ENCODE results near the gene MCM6.

The MCM6 gene

GRCh38 chr2:135863233-135863632 lies 13.0 kb downstream of the MCM6 start:
- DNase-seq (ENCODE audit: low read depth) = no peak

DNA sequence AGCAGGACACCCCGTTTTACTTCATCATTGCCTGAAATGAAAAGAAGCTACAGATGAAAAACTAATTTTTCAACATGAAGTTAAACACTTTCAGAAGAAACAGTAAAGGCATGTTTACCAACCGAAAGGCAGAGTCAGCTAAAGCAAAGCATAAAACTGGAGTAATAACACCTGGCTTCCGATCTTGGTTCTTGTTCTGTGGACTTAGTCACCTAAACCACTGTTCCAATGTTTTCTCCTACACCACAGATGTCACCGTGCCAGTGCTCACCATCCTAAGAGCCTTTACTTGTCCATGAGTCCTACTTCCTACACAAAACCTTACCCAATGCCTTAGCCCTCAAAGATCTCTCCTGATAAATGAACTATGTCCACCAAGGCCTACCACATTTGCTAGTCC lies 13.5 kb downstream of the MCM6 start:
- DNase-seq (ENCODE audit: low read depth) = no peak

GRCh38 chr2:135853401-135853800 lies 22.8 kb downstream of the MCM6 start:
- DNase-seq (ENCODE audit: low read depth) = no peak

DNA sequence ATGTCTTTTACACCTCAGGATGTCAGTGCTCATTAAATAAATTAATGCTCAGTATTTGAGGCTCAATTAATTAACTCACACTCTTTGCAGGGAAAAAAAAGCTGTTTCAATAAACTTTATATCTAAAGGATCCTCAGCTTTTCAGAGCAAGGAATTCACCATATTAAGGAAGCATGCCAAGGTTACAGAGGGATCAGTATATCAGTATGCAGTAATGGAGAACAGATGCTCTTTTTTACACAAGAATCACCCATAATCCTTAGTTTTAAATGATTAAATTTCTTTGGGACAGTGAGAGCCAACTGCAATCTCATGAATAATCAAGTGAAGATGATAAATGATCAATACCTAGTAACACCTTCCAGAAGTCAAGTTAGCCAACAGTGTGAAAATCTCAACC lies 24.4 kb downstream of the MCM6 start:
- DNase-seq (ENCODE audit: low read depth) = no peak

GRCh38 chr2:135850892-135851668 lies 25.2 kb downstream of the MCM6 start:
- DNase-seq (ENCODE audit: low read depth) = no peak

GRCh38 chr2:135849087-135849486 lies 27.2 kb downstream of the MCM6 start:
- no peak for DNase-seq (ENCODE audit: low read depth)

DNA sequence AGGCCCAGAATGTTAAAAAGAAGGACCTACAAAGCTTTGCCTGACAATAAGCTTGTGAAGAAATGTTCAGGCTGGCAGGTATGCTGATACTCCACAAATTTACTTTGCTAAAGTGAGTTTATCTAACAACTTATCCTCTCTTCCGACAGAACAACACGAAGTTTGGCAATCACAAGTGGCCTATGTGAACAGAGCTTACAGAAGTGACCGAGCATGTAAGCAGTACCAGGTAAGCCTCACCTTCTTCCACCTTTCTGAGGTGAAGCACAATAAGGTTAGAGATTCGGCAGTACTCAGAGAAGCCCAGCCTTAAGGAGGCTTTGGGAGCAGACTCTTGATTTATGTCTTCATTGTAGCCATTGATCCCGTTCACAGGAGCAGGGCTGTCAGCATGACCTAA lies 30.2 kb downstream of the MCM6 start:
- DNase-seq (ENCODE audit: low read depth) = no peak

- no peak for DNase-seq (ENCODE audit: low read depth)
Measured at GRCh38 chr2:135845257-135845656, 31.0 kb downstream of the MCM6 start.

- no peak for DNase-seq (ENCODE audit: low read depth)
Measured at GRCh38 chr2:135844301-135844895, 31.8 kb downstream of the MCM6 start.

DNA sequence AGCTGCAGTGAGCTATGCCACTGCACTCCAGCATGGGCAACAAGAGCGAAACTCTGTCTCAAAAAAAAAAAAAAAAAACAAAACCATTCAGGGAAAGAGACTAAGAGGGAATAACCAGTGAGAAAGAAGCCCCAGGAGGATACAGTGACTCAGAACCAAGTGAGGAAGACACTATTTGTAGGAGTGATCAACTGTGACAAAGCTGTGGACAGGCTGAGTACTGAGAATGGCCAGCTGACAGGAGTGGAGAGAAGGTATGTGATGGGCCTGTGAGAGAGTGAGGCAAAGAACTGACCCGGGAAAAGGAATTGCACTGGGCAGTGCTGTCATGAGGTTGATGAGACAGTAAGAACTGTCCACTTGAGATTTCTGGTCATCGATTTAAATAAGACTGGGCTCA lies 32.6 kb downstream of the MCM6 start:
- no peak for DNase-seq (ENCODE audit: low read depth)

DNA sequence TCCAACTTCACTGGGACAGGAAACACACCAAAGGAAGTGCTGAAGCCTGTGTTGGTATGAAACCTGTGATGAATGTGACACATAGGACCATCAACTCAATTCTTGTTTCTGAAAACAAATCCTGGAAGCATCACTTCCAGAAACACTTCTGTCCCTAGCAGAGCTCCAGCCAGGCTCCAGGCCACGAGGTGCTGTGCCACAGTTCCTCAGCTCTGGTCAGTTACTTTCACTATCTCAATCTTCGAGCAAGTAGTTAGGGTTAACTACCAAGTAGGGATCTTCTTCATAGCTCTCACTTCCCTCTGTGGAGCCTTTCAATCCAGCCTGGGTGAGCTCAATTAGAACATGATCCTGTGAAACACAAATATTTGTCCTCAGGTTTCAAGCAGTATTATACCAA lies 35.6 kb downstream of the MCM6 start:
- no peak for DNase-seq (ENCODE audit: low read depth)

GRCh38 chr2:135839713-135840112 lies 36.5 kb downstream of the MCM6 start:
- no peak for DNase-seq (ENCODE audit: low read depth)

GRCh38 chr2:135838502-135838901 lies 37.7 kb downstream of the MCM6 start:
- no peak for DNase-seq (ENCODE audit: low read depth)

DNA sequence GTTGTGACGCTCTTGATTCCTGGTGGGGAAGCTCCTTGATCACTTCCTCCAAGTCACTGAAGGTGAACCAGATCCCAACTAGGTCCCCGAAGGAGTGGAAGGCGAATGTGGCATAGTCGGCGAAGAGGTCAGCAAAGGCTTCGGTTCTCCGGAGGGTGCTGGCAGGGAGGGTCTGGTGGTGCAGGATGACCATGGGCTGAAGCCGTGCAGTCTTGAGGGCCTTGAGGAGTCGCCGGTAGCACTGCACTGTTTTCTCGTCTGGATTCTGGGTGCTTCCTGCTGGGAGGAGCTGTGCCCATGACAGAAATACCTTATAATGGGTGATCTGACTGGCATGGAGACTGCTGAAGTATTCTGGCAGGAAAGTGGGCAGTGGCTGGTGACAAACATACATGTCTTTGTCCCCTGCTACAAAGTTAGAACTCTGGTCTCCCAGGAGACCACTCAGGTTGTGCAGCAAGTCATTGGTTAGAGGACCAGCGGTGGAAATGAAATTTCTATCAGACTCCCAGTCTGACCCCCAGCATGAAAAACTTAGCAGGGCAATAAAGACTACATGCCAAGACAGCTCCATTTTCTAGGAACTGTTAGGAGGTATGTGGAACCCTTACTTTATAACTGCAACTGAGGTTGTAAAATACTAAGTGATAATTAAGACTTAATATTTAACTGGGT lies 39.5 kb downstream of the MCM6 start, which contains the start of gene LCT:
Gene LCT, minus strand, starts transcription at position 589 of the 675 bp plus-strand sequence. Its CDS starts 15 bp downstream, at position 574.
- no peak for DNase-seq (ENCODE audit: low read depth)

DNA sequence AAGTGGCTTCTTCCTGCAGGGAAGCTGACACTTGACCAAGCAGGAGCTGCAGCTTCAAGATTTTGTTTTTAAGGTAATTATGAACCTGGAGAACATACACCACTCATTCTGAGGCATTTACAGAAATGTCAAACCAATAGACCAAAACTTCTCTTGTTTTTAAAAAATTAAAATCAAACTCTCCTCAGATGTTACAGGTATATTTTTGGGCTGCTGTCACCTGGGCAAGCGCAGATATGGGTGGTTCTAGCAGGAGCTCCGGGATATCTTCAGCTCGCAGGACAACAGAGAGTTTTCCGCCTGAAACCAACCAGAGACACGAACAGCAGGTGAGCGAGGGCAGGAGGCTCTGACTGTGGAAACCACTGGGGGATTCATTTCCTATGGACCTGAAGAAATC lies 43.4 kb downstream of the MCM6 start:
- no peak for DNase-seq (ENCODE audit: low read depth)

DNA sequence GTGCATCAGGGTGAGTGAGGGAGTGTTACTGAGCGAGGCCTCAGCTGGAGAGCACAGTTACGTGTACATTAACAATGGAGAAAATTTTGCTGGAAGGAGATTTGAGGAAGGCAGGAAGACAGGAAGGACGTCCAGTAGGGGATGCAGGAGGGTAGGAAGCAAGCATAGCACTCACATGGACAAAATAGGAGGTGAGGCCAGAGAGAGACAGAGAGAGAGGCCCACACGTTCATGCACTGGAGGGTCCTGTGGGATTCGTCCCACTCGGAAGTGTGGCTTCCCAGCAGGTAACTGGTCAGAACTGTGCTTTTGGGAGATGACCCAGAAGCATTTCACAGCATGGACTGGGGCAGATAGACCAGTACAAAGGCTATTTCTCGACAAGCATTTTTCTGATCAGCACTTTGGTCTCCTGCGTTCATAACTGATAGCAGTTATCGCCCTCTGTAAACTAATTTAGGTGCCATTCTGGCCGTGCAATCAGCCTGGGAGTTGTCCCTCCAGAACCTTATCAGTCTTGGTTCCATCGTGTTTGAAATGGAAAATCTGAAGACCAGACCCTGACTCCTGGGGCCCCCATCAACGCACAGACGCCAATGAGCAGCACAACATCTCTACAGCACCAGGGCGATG lies 44.9 kb downstream of the MCM6 start:
- DNase-seq (ENCODE audit: low read depth) = no peak

DNA sequence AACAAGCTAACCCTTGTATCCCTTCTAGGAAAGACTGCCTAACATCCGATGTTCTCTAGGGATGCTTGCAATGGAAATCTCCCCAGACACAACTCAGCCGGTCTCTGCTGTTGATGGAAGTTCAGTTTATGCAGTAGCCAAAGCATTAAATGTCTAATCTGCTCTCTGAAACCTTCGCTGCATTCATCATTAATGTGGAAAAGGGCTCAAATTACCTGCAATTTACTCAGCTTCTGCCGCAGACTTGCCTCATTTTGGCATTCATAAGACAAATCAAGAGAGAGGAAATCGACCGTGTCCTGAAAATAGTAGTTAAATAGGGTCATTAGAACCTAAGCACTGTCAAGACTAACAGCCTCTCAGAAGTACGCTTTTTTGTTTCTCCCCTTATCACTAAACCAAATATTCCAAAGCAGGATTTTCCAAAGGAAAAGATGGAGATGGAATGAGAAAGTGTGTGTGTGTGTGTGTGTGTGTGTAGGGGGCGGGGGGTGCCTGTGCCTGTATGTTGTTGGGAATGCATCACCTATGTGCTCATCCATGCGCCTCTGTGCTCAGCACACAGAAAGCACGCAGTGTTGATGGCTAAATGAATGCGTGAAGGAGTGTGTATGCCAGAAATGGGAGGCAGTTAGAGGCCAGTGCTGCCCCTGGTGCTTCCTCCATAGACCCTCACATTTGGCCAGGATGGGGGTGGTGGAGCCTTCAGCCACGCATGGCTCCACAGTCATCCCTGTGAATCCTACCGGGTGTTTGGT lies 46.7 kb downstream of the MCM6 start:
- DNase-seq (ENCODE audit: low read depth) = no peak

- DNase-seq (ENCODE audit: low read depth) = no peak
Measured at GRCh38 chr2:135826544-135826943, 49.7 kb downstream of the MCM6 start.

DNA sequence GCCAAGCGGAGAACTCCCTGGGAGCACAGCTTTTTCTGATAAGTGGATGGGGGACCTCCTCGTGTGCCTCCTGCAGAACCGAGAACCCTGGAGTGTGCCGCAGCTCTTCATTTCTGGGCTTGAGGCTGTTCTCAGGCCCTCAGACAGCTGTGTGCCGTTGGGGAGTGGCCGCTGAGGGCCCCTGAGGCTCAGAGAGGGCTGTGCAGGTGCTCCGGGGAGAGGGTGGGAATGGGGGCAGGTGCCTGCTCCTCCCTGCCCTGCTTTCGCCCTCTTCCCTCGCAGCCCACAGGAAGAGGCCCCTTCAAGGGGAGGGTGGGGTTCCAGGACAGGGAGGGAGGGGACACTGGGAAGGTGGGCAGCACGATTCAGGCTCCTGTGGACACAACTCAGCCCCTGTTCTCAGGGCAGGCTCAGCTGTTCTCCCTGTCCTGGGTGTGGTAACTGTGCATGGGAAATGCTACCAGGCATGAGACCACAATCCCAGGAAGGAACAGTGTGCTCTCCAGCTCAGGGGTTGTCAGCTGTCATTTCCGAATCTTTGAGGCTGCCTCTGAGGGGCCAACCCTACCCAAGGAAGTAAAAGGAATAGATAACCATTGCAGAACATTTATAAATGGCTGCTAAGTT lies 50.6 kb downstream of the MCM6 start:
- DNase-seq (ENCODE audit: low read depth) = no peak

DNA sequence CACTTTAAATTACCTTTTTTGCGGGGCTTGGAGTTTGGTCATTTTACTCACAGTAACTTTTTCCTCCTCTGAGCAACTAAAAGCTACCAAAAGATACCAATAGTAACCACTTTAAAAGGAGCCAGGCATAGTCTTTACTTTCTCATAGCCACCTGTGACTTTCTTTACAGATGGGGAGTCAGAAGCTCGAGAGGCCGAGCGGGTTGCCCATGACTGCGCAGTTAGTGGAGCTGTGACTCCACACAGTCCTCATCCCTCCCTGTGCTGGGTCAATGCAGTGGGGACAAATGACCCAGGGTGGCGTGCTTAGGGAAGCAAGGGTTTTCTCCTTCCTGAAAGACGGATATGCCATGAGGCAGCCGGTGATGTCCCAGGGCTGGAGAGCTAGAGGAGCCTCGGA lies 51.1 kb downstream of the MCM6 start:
- DNase-seq (ENCODE audit: low read depth) = no peak

- DNase-seq (ENCODE audit: low read depth) = no peak
Measured at GRCh38 chr2:135822855-135823254, 53.4 kb downstream of the MCM6 start.

DNA sequence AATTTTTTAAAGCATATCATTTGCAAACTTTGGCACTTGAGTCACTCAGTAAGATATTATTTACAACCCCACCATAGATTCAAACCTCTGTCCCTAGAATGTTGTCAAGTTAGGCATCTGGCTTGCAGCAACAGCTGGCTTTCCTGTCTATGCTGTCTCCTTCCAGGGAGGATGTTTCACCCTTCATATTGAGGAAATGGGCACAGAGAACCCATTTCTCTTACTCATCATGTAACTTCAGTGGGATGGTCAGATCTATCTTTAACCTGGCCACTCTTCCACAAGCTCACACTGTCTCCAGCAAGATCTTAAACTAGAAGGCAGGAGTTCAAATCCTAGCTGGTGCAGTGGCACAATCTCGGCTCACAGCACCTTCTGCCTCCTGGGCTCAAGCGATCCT lies 55.1 kb downstream of the MCM6 start:
- DNase-seq (ENCODE audit: low read depth) = no peak
